HG02852 (cell line): ENCODE measurements around the gene SLC25A13.

Experiments used
- ATAC-seq: cut with Tn5 transposase; IDR thresholded peaks from one replicate; pipeline ENCODE4 v1.9.1; 2021; ENCODE audit warnings: mild to moderate bottlenecking, moderate library complexity; ENCODE audit not compliant: unreplicated experiment

Gene SLC25A13

GRCh38 chr7:96111405-96111804, 210.5 kb downstream of the SLC25A13 start:
- no peak for ATAC-seq

- ATAC-seq, result no peak
Measured at GRCh38 chr7:96104984-96105383, 216.9 kb downstream of the SLC25A13 start.

- ATAC-seq, result no peak
Measured at GRCh38 chr7:96102096-96102811, 219.6 kb downstream of the SLC25A13 start.

- no peak for ATAC-seq
Measured at GRCh38 chr7:96100737-96101136, 221.2 kb downstream of the SLC25A13 start.

GRCh38 chr7:96097835-96098234, 224.1 kb downstream of the SLC25A13 start:
- ATAC-seq, result no peak

GRCh38 chr7:96093435-96093834, 228.5 kb downstream of the SLC25A13 start:
- ATAC-seq, result no peak

GRCh38 chr7:96090756-96091155, 231.1 kb downstream of the SLC25A13 start:
- ATAC-seq, result no peak

GRCh38 chr7:96089511-96089910, 232.4 kb downstream of the SLC25A13 start:
- ATAC-seq, result no peak

- ATAC-seq, result no peak
Measured at GRCh38 chr7:96088579-96088978, 233.3 kb downstream of the SLC25A13 start.

- no peak for ATAC-seq
Measured at GRCh38 chr7:96085953-96086352, 235.9 kb downstream of the SLC25A13 start.

- ATAC-seq, result no peak
Measured at GRCh38 chr7:96084881-96085553, 236.9 kb downstream of the SLC25A13 start.

- ATAC-seq, result no peak
Measured at GRCh38 chr7:96080027-96080426, 241.9 kb downstream of the SLC25A13 start.

GRCh38 chr7:96076350-96076707, 245.6 kb downstream of the SLC25A13 start:
- no peak for ATAC-seq

GRCh38 chr7:96075510-96076349, 246.2 kb downstream of the SLC25A13 start:
- peak; percentile 90 for ATAC-seq

- ATAC-seq, result no peak
Measured at GRCh38 chr7:96074871-96075270, 247.0 kb downstream of the SLC25A13 start.
